Measurements from ENCODE around the gene CH25H. TPM values are rescaled to one million over a fixed set of nuclear protein-coding genes. Genes with fewer than 3 reads are reported as not detected.

The CH25H gene
- total and polyA plus RNA-seq, 10 donors: 0.72 to 8.8 (median 2.1) TPM

GRCh38 chr10:89238956-89239644 lies 32.0 kb upstream of the CH25H start:
- H3K36me3 ChIP-seq: peaks cover 0 to 65% (median 9%) of the 10 kb centered on the region in 6 donors
- no peak for TF ChIP-seq CTCF (IDR thresholded peaks at IDR 0.05 in 8 of 11, conservative IDR thresholded peaks at IDR 0.05 in 3 of 11)
- TF ChIP-seq POLR2AphosphoS5 (IDR thresholded peaks at IDR 0.05): peak in 1 of 3 donors; percentile 26
- no peak for TF ChIP-seq POLR2A (IDR thresholded peaks at IDR 0.05)
- H3K9me3 ChIP-seq: no peaks in the 10 kb centered on the region
- no peaks in the 10 kb centered on the region for H3K27me3 ChIP-seq (replicated peaks in 1 of 7)
- no peak overlapping the region for H3K4me3 ChIP-seq
- intact Hi-C loops (cut with DNase I; ENCODE audit: low total_unique reads): no loop called here
- DNase-seq: no peak
- WGBS, 5 donors: 83 to 93% (median 91%) methylated on average over 5 of the region's 5 CpGs
- H3K27ac ChIP-seq: peak overlapping the region in 1 of 8 donors; percentile 80
- peaks cover 26 to 48% (median 38%) of the 10 kb centered on the region in 6 donors for H3K4me1 ChIP-seq

- peaks cover 13 to 36% (median 26%) of the 10 kb centered on the region in 6 donors for H3K4me1 ChIP-seq
- H3K27ac ChIP-seq: peak overlapping the region in 2 of 8 donors; percentile 13 to 80
- no peak for DNase-seq
- intact Hi-C loops (cut with DNase I; ENCODE audit: low total_unique reads): no loop called here
- H3K9me3 ChIP-seq: no peaks in the 10 kb centered on the region
- TF ChIP-seq POLR2A (IDR thresholded peaks at IDR 0.05) (no peak), POLR2AphosphoS5 (IDR thresholded peaks at IDR 0.05) (no peak), CTCF (IDR thresholded peaks at IDR 0.05 in 8 of 11, conservative IDR thresholded peaks at IDR 0.05 in 3 of 11) (no peak)
- H3K36me3 ChIP-seq: peaks cover 0 to 77% (median 10%) of the 10 kb centered on the region in 6 donors
- H3K27me3 ChIP-seq (replicated peaks in 1 of 7): no peaks in the 10 kb centered on the region
- H3K4me3 ChIP-seq: no peak overlapping the region
Measured at GRCh38 chr10:89237849-89238248, 30.7 kb upstream of the CH25H start.

- 84 to 95% (median 87%) methylated on average over 4 of the region's 4 CpGs for WGBS, 5 donors
- intact Hi-C loops (cut with DNase I; ENCODE audit: low total_unique reads): no loop called here
- no peak for TF ChIP-seq CTCF (IDR thresholded peaks at IDR 0.05 in 8 of 11, conservative IDR thresholded peaks at IDR 0.05 in 3 of 11)
- TF ChIP-seq POLR2A (IDR thresholded peaks at IDR 0.05): no peak
- TF ChIP-seq POLR2AphosphoS5 (IDR thresholded peaks at IDR 0.05): no peak
- no peak overlapping the region for H3K4me3 ChIP-seq
- peaks cover 0 to 20% (median 11%) of the 10 kb centered on the region in 6 donors for H3K4me1 ChIP-seq
- no peak for DNase-seq
- no peaks in the 10 kb centered on the region for H3K9me3 ChIP-seq
- H3K27ac ChIP-seq: peak overlapping the region in 5 of 8 donors; percentile 17 to 80 (median 36)
- peaks cover 0 to 92% (median 18%) of the 10 kb centered on the region in 6 donors for H3K36me3 ChIP-seq
- H3K27me3 ChIP-seq (replicated peaks in 1 of 7): no peaks in the 10 kb centered on the region
Measured at GRCh38 chr10:89236226-89236797, 29.2 kb upstream of the CH25H start.

GRCh38 chr10:89235073-89235798 lies 28.1 kb upstream of the CH25H start:
- intact Hi-C loops (cut with DNase I; ENCODE audit: low total_unique reads): no loop called here
- no peaks in the 10 kb centered on the region for H3K9me3 ChIP-seq
- no peaks in the 10 kb centered on the region for H3K27me3 ChIP-seq (replicated peaks in 1 of 7)
- TF ChIP-seq CTCF (IDR thresholded peaks at IDR 0.05 in 8 of 11, conservative IDR thresholded peaks at IDR 0.05 in 3 of 11) (no peak), POLR2AphosphoS5 (IDR thresholded peaks at IDR 0.05) (peak; percentile 55 to 85 (median 75)), POLR2A (IDR thresholded peaks at IDR 0.05) (no peak)
- 72 to 81% (median 79%) methylated on average over 12 of the region's 12 CpGs for WGBS, 5 donors
- H3K4me3 ChIP-seq: no peak overlapping the region
- no peak for DNase-seq
- H3K4me1 ChIP-seq: peaks cover 0 to 10% (median 4%) of the 10 kb centered on the region in 6 donors
- H3K27ac ChIP-seq: peak overlapping the region in 4 of 8 donors; percentile 37 to 80 (median 55)
- H3K36me3 ChIP-seq: peaks cover 0 to 95% (median 16%) of the 10 kb centered on the region in 6 donors
